ENCODE data around the gene MYO1F.

- TF ChIP-seq POLR2A (IDR thresholded peaks at IDR 0.05; ENCODE audit: low read depth, low read length) = no peak
- no peak for TF ChIP-seq TAF1 (IDR thresholded peaks at IDR 0.05; ENCODE audit: borderline replicate concordance, low read depth, low read length)
- no peak for TF ChIP-seq POLR2AphosphoS5 (IDR thresholded peaks at IDR 0.05; ENCODE audit: low read depth, low read length)
Observed at GRCh38 chr19:8608941-8609278, 31.7 kb upstream of the MYO1F start.

All from GM12892 (cell line).